Measurements from ENCODE around the gene PDLIM1.

DNA sequence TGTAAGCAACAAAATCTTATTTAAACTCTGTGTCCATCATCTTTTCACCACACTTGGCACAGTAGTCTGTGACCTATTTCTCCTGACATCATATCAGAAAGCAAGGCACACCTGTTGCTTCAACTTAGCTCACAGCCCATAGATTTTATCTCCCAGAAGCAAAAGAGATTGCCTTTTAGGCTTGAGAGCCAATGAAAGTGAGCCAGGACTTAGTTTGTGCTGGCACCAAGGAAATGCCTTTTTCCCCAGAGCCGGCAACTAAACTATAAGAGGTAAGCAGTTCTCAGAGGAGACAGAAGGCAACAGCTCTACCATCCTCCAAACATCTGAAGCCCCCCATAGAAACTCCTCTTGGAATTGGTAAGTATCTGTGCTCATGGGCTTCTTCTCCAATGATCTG lies 96.9 kb downstream of the PDLIM1 start, which contains the start of gene ACSM6:
- TF ChIP-seq, protein P1, sequence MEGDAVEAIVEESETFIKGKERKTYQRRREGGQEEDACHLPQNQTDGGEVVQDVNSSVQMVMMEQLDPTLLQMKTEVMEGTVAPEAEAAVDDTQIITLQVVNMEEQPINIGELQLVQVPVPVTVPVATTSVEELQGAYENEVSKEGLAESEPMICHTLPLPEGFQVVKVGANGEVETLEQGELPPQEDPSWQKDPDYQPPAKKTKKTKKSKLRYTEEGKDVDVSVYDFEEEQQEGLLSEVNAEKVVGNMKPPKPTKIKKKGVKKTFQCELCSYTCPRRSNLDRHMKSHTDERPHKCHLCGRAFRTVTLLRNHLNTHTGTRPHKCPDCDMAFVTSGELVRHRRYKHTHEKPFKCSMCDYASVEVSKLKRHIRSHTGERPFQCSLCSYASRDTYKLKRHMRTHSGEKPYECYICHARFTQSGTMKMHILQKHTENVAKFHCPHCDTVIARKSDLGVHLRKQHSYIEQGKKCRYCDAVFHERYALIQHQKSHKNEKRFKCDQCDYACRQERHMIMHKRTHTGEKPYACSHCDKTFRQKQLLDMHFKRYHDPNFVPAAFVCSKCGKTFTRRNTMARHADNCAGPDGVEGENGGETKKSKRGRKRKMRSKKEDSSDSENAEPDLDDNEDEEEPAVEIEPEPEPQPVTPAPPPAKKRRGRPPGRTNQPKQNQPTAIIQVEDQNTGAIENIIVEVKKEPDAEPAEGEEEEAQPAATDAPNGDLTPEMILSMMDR (IDR thresholded peaks at IDR 0.05): no peak
- TF ChIP-seq POLR2A (IDR thresholded peaks at IDR 0.05): no peak

All from tibial nerve (tissue), 3 donors.